Stimulated activated CD8-positive, alpha-beta memory T cell treated with anti-CD3 and anti-CD28 coated beads, Interleukin-7, amount 100 ng/mL, for 4 hours (primary cell): ENCODE data around the gene KCMF1.

Source experiments
- DNase-seq, 2 donors: peaks; one replicate each; pipeline ENCODE4 v3.0.0-alpha.2; 2020; ENCODE audit warnings: low read depth in 2 of 2

The KCMF1 gene

DNA sequence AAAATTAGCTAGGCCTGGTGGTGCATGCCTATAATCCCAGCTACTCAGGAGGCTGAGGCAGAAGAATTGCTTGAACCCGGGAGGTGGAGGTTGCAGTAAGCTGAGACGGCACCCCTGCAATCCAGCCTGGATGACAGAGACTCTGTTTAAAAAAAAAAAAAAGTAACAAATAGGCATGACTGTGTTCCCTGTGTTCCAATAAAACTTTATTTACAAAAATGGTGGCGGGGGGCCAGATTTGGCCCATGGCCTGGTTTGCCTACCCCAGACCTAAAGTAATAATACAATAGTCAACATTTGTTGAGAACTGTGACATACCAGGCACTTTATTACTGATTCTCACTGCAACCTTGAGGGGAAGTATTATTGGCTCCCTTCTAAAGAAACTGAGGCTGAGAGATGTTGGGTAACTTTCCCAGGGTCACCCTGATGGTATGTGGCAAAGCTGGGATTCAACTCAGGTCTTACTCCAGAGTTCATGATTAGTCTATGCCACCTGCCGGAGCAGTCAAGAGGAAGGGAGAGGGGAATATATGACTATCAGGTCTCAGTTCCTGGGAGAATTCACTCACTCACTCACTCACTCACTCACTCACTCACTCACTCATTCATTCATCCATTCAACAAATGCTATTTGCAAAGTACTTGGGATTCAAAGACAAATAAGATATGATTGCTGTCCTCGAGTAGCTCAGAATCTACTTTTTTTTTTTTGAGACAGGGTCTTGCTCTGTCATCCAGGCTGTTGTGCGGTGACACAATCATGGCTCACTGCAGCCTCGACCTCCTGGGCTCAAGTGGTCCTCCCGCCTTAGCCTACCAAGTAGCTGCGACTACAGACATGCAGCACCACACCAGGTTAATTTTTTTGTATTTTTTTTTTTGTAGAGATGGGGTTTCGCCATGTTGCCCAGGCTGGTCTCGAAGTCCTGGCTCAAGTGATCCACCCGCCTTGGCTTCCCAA, 14.3 kb upstream of the KCMF1 start:
- DNase-seq: no peak

DNA sequence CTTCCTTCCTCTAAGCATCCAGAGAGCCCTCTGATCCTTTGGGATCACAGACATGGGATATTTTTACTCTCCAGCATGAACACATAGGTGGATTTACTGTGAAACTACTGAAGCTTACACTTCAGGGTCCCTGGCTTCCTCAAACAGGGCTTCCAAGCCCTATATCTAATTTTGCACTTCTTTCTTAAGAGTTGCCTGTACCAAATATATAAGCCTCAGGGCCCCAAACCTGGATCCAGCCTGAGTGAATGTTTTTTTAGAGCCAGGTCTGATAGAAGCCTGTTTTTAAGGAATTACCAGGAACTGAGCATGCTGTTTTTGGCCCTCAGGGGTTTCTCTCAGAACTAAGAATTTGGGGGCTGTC, 13.2 kb upstream of the KCMF1 start:
- no peak for DNase-seq

DNA sequence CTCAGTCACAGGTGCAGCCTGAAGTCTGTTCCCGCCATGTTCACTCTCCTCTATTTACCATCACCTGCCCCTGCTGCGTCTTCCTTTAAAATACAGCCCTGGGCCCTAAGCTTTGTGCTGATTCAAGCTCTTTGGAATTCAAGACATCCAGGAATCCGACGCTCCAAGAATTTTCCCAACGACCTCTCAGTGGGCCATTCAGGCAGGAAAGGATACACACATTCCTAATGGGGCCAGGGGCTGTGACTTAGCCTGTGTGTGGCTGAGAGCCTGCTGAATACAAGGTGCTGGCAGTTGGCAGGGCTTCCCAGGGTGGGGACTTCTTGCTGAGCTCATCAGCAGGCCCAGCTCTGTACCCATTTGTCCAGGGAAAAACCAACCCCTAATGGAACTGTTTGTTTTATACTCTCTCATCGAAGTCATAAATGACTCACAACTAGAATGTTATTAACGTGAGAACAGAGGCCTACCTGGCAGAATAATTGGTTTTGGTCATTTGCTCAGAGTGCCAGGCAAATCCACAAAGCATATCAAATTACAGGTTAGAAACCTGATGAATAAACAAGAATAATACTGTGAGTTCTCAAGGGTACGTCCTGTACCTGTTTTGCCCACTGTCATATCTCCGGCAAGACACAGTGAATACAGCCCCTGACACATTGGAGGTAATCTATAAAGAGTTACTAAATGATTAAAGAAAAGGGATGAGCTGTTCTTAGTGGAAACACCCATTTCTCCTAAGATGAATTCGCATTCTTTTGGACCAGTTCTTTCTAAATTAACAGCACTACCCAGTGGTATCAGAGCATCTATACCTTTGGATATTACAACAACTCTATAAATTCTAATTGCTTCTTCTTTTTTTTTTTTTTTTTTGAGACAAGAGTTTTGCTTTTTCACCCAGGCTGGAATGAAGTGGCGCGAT, 12.6 kb upstream of the KCMF1 start:
- DNase-seq: no peak

DNA sequence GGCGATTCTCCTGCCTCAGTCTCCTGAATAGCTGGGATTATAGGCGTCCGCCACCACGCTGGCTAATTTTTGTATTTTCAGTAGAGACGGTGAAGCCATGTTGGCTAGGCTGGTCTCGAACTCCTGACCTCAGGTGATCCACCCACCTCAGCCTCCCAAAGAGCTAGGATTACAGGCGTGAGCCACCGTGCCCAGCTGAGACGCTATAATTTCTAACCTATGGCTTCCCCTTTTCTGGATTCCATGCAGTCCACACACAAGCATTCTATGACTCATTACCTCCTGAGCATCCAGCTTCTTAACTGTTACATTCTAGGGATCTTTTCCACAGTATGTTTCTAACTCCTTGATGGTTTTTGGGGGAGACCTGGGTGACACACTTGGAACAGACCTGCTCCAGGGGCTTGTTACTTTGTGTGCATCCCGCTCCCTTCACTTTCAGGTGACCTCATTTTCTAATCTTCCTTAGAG, 11.8 kb upstream of the KCMF1 start:
- no peak for DNase-seq

DNA sequence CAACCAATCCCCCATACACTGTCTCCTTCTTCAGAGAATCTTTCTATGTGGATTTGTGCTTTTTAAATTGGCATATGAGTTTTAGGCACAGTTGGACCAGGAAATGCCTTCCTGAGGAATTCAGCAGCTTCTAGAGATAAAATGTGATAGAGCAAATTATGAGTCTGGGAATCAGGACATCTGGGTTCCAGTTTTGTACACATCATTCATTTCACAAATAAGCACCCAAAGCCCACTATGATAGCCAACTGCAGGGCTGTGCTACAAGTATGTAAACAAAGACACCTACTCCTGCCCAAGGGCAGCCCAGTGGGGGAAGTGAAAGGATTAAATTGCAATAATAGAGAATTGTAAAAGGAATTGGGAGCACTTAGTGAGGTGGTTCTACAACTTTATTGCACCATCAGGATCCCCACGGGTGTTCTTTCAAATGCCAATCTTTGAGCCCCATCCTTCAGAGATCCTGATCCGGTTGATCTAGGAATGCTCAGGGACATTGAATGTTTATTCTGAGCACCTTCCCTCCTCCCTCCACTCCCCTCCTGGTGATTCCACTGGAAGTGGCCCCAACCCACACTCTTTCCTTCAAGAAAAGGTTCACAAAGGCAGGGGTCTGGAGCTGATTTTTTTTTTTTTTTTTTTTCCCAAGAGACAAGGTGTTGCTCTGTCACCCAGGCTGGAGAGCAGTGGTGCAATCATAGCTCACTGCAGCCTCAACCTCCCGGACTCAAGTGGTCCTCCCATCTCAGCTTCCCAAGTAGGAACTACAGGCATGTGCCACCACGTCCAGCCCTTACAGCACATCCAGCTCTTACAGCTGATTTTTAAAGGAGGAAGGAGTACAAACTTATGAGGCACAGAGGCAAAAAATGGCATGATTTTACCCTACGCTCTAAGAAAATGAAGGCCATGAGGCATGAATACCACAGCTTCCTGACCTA, 11.1 kb upstream of the KCMF1 start:
- no peak for DNase-seq

DNA sequence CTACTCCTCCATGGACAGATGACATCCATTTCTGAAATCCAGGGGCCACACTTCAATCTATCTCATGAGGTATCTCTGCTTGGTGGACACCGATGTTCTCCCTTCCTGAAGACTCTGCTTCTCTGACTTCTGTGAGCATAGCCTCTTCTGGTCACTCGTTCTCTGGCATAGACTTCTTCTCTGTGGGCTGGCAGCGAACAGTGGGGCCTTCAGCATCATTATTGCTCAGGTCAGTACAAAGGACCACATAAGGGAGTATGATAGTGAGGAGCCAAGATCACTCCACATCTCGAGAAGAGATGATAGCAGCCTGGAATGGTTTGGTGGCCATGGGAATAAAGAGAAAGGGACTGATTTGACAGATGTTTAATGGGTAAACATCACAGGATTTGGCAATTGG, 8.0 kb upstream of the KCMF1 start:
- DNase-seq: no peak

DNA sequence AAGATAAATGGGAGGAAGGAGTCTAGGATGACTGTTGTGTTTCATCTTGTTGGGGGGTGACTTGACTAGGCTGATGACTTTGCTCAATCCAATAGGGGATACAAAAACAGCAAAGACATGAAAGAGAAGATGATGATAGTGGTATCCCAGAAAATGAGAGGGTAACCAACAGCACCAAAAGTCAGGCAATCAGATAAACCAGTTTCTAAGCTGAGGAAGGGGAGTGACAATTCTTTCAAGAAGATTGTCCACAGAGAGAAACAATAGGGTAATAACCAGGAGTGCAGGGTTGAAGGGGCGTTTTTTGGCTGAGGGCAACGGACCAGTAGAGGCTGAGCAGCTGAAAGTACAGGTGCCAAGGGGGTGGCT, 7.7 kb upstream of the KCMF1 start:
- DNase-seq: no peak

DNA sequence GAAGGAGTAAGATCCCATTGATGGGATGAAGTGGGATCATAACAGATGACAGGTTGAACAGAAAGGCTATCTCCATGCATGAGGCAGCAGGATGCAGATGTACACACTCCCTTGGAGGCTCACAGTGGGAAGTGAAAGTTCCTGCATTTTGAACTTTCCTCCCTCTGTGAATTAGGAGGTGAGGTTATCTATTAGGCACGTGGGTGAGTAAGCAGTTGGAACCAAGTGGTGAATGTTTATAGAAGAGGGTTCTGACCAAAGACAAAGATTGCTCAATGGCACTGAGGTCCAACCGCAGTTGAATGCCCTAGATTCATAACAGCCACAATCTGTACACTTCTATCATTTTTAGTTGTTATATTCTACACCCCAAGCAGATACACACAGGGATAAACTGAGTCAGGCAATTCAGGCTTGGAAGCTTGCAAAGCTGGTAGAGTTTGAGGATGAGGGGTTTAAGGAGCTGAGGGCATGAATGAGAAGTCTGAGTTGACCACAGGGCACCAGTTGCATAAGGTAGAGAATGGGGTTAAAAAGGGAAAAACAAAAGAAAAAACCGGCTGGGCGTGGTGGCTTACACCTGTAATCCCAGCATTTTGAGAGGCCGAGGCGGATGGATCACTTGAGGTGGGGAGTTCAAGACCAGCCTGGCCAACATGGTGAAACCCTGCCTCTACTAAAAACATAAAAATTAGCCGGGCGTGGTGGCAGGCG, 7.1 kb upstream of the KCMF1 start:
- no peak for DNase-seq

DNA sequence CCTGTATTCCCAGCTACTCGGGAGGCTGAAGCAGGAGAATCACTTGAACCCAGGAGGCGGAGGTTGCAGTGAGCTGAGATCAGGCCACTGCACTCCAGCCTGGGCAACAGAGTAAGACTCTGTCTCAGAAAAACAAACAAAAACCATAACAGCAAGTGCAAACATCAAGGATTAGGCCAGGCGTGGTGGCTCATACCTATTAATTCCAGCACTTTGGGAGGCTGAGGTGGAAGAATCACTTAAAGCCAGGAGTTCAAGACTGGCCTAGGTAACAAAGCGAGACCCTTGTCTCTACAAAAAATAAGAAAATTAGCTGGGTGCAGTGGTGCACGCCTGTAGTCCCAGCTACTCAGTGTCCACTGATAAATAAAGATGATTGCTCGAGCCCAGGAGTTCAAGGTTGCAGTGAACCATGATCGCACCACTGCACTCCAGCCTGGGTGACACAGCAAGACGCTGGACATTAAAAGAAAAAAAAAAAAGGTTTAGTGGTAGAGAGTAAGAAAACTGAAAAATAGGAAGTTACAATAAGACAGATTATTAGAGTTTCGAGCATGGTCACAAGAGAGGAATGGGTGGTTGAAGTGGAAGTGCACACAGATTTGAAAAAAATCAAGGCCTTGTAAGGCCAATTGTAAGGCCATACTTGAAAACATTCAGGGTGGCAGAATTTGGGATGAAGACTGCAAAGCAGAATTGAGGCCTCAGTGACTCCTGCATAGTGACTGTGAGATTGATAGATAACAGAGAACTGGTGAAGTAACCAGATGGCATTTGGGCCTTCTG, 6.4 kb upstream of the KCMF1 start:
- no peak for DNase-seq

DNA sequence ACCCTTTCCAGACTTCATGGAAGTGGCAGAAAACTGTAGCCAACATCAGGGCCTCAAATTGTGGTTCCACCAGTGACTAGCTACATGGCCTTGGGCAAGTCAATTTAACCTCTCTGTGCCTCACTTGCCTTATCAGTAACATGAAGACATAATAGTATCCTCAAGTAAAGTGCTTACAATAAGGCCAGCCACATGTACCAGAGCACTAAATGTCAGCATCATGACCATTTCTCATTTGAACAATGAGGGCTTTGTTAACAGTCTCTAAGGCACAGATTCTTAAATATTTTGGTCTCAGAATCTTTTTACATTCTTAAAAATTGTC, 5.8 kb upstream of the KCMF1 start:
- no peak for DNase-seq

DNA sequence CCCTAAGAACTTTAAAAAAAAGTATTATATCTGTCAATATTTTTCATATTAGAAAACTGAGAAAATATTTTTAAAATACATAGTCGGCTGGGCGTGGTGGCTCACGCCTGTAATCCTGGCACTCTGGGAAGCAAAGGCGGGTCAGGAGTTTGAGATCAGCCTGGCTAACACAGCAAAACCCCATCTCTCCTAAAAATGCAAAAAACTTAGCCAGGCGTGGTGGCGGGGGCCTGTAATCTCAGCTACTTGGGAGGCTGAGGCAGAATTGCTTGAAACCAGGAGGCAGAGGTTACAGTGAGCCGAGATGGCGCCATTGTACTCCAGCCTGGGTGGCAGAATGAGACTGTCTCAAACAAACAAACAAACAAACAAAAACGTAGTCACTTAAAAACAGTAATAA, 5.1 kb upstream of the KCMF1 start:
- DNase-seq: no peak

DNA sequence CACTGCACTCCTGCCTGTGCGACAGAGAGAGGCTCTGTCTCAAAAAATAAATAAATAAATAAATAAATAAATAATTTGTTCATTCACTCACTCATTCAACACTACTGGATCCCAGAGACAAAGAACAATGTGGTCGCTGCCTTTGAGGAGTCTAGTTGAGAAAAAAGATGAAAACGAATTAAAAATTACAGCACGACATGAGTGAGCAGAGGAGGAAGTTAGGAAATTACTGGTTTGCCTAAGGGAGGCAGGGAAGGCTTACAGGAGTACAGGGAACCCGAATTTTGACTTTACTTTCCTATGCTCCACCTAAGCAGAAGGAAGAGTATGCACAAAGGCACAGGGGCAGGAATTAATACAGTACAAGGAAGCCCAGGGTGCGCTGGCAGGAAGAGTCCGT, 4.2 kb upstream of the KCMF1 start:
- no peak for DNase-seq

DNA sequence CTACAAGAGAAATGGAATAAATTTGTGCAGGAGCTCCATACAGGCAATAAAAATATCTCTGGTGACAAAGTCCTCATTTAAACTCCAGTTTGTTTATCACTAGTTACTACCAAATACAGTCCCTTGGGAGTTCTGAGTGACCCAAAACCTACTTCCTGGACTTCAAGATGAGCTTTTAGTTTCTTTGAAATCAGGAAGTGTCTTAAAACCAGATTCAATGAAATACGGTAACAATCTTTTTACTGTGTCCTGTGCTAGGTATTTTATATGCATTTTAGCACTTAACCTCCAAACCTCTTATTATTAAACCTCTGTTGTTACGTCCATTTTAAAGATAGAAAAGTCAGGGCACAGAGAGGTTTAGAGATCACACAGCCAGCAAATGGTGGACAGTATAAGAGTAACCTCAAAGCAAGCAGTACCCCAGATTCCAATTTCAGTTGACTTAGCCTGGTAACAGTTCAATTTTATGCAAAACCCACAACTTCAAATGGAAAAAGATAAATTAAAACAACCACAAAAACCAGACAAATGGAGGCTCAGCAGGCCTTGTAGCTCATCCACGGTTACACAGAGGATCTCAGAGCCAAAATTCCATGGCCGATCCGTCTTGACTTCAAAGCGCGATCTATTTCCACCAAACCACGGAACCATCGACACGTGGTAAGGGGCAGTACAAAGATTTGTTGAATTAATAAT, 1.3 kb upstream of the KCMF1 start:
- DNase-seq: no peak

DNA sequence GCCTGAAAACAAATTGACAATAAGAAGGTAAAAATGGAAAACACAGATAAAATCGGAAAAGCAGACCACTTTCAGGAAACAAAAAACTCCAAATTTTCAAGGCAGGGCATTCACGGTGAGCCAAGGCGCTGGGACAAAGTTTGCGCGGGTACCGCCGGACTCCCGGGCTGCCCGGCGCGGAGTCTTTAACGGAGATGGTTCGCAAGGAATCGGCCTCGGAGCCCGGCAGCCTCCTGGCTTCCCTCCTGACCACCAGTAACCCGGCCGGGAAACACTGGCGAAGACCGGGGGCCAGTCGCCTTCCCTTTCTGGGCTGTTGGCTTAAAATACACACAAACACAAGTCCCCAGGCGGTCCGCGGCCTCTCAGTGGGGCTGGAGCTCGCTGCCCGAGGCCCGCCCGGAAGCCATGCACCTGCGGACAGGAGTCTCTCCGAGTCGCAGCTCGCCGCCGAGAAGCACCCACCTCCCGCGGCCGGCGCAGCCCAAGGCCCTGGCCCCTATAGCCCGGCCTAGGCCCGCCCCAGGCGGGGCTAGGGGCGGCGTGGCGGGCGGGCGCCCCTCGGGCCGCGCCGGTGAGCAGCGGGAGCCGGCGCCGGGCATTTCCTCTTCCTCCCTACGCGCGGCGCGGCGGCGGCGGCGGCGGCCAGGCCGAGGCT, 622 bp upstream of the KCMF1 start:
- peak in 1 of 2 donors; percentile 52 for DNase-seq

DNA sequence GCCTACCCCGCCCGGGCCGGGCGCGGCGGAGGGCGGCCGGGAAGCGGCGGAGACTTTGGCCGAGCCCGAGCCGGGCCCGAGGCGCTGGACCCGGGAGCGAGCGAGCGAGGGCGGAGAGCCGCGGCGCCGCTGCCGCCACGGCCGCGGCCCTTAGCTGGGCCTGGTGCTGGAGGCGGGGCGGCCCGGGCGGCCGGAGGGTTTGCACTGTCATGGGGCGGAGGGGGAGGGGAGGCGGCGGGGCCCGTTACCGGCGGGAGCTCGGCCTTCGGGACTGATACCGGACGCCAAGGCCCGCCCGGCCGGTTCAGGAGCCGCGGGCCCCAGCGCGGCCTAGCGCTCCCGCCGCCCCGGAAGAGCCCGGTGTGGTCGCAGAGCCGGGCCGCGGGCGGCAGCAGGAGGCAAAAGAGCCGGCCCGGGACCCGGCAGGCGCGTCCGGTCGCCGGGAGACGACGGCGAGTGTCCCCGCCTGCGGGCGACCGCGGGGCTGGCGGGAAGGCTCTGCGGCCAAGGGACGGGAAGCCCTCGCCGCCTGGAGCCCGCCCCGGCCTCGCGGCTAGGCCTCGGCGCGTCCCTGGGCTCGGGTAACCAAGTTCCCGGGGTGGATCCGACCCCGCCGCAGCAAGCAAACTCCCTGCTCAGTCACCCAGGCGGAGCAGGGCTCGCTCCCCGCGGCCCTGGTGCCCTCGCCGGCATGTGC, 697 bp downstream of the KCMF1 start:
- DNase-seq: peak; percentile 43 to 62

DNA sequence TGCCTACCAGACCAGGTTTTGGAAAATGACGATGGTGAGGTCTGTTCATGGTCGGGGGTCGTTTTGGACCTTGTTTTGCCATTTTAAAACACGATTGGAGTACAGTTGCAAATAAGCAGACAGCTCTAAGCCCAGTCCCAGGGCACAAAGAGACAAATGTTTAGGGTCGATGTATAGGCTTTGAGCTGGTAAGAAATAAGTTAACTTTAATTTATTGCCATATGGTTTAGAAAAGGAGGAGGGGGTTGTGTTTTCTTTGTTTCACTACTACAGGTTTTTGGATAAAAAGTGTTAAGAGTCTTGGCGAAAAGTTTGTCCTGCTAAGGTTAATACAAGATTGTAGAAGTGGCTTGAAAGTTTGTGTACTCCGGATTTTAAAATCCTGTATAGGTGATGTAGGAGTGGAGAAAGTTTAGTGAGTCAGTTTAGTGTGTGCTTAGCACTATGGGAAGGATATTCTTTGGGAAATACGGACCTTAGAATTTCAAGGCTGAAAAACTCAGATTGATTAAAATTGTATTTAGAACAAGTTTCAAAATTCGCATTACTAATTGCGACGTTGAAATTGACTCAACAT, 1.3 kb downstream of the KCMF1 start:
- no peak for DNase-seq

DNA sequence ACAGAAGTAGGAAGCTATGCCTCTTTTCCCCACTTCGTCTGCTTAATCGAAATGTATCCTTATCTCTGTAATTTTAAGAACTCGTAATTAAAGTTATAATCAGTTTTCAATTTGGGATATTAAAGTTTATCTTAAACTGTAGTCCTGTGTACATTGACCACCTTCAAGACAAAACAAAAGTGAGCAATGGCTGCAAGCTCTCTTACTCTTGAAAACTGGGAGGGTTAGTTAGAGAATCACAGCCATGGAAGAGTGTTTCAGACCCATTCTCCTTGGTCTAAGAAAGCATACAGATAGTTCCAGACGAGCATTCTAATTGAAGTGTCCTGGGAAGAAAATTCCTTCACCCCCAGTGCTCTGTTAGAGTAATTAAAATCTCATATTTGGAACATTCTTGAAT, 2.0 kb downstream of the KCMF1 start:
- no peak for DNase-seq
